Transverse colon (tissue), 4 donors: ENCODE results near the gene CACNA1C.

Experiments
- CTCF ChIP-seq, 5 experiments: fragments of 200-600 bp in 3 of 5; fragments of 450-650 bp in 2 of 5; sonication (generic) in 3 of 5; IDR thresholded peaks; 1 replicate in 2 of 5; 2 replicates in 3 of 5; pipeline ENCODE4 v1.5.1; 2016 to 2017; ENCODE audit warnings: antibody characterized with exemption in 5 of 5, inconsistent platforms in 3 of 5, mild to moderate bottlenecking in 2 of 5, moderate library complexity in 1 of 5
- EP300 ChIP-seq: sonication (generic); formaldehyde crosslinking; IDR thresholded peaks from one replicate; pipeline ENCODE4 v1.6.1; 2017; ENCODE audit warnings: antibody characterized with exemption, low read depth
- POLR2A ChIP-seq: fragments of 450-650 bp; IDR thresholded peaks from one replicate; pipeline ENCODE4 v1.6.1; 2016; ENCODE audit warnings: antibody characterized with exemption, mild to moderate bottlenecking, moderate library complexity
- POLR2AphosphoS5 ChIP-seq, 3 donors: sonication (generic); formaldehyde crosslinking; IDR thresholded peaks; one replicate each; pipeline ENCODE4 v1.6.1; 2016; ENCODE audit warnings: antibody characterized with exemption in 3 of 3

- TF ChIP-seq CTCF (IDR thresholded peaks at IDR 0.05) (no peak), POLR2A (no peak), POLR2AphosphoS5 (IDR thresholded peaks at IDR 0.05) (no peak), EP300 (no peak)
Observed at GRCh38 chr12:2119266-2119665, 66.5 kb downstream of the CACNA1C start.
